Activated T-cell treated with anti-CD3 and anti-CD28 coated beads for 48 hours (primary cell): ENCODE results near the gene ZSWIM6.

Experiments
- DNase-seq: peaks from one replicate; pipeline ENCODE4 v3.0.0-alpha.2; 2020; ENCODE audit warnings: low read depth

Gene ZSWIM6

DNA sequence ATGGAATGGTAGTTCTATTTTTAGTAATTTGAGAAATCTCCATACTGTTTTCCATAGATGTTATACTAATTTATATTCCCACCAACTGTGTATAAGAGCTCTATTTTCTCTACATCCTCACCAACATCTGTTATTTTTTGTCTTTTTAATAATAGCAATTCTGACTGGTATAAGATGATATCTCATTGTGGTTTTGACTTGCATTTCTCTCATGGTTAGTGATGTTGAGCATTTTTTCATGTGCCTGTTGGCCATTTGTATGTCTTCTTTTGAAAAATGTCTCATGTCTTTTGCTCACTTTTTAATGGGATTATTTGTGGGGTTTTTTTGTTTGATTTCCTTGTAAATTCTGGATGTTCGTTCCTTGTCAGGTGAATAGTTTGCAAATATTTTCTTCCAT, 154.4 kb downstream of the ZSWIM6 start:
- DNase-seq = no peak

DNA sequence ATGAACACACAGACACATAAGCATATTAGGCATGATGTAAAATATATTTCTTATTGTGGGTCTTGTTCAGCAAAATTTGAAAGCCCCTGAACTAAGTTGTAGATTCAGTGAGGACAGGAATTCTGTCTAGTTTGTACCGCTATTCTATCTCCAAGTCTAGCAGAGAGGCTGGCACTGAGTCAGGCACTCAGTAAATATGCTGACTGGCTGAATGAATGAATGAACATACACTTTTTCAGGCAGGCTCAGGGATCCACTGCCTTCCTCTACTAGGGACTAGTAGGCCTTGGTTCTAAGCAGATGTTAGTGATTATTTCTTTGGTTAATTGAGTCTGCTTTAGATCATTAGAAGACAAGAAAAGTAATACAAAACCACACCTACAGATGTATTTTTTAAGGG, 157.5 kb downstream of the ZSWIM6 start:
- no peak for DNase-seq

GRCh38 chr5:61491861-61492260, 159.8 kb downstream of the ZSWIM6 start:
- no peak for DNase-seq

DNA sequence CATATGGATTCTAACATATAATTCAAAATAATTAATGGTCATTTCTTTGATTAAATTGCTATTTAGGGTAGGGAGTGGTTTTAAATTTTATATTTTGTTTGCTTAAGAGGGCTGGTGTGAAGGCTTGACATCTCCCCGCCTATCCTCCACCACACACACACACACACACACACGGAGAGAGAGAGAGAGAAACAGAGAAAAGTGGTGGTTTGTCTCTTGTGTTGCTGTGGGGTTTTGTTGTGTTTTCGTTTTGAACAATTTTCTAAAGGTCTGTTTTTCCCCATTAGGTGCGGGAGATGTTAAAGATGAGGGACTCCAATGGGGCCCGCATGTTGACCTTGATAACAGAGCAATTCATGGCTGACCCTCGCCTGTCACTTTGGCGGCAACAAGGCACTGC, 161.9 kb downstream of the ZSWIM6 start:
- no peak for DNase-seq

- DNase-seq = no peak
Observed at GRCh38 chr5:61496446-61496845, 164.4 kb downstream of the ZSWIM6 start.

DNA sequence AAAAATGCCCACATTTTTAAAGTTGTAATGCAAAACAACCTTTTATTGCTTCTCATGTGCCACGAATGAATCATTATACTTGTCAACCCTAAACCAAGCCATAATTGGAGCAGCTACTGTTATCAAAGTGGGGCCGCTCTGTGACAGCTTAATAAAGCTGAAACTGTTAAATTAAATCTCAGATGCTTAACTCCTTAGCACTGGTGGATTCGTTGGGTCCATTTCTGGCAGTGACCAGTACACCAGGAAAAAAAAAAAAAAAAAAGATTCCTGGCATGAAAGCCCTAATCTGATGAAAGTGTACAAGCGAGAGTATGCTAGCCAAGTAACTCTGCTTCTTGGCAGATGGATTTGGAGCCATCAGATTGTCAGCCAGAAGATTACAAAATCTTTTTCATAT, 164.8 kb downstream of the ZSWIM6 start:
- DNase-seq = no peak

GRCh38 chr5:61498121-61498520, 166.1 kb downstream of the ZSWIM6 start:
- DNase-seq = no peak

DNA sequence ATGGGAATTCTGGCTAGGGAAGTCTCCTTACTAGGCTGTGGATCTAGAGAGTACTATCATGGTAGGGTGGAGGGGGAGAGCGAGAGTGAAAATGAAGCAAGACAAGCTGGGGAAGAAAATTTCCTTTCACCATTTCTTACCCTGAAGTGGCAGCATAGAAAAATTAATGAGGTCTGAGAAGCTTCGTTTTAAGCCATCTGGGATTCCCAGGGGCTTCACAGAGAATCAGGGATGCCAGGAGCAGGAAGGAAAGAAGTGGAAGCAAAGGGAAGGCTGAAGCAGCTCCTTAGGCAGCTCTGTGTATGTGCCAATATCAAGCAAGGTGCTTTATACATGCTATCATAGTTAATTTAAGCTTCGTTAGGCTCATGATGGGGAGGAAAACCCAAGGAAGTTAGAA, 169.9 kb downstream of the ZSWIM6 start:
- no peak for DNase-seq

DNA sequence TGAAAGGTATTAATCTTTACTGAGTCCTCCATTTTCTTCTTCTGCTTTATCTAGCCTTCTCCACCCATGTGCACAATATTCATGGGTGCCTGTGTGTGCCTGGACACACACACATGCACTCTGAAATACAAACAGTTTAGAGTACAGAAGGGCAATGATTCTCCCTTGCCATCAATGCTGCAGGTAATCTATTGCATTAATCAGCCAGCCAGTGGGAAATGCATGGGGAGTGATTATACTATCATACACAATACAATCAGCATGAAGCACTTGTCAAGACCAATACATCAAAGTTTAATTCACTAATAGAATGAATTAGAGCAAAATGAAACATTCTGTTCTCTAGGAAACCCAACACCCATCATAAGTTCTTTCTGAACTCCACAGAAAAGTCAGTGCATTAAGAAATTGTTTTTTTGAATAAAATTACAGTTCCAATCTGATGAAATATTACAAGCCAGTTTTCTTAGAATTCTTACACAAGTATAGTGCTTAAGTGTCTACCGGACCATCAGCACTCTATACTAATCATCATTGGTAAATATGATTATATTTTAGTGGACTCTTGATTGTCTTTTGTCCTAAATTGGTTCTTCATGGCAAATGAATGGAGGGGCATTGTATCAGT, 172.2 kb downstream of the ZSWIM6 start:
- DNase-seq = no peak

- DNase-seq = no peak
Observed at GRCh38 chr5:61505281-61505680, 173.2 kb downstream of the ZSWIM6 start.

DNA sequence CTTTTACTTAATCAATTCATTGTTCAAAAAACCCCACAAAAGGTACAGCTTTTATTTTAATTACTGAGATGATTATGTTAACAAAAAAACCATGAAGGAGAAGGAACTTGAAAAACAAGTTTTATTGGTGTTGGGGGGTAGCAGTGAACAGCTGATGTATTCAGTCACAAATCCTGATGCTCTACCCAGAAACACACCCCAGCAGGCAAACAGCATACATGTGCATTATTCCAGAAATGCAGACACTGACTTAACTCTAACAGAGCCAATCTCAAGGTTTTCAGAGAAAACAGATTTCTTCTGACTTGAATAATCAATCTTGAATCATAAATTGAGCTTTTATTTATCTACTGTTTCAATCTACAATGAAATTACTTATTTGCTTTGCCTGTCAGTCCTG, 175.2 kb downstream of the ZSWIM6 start:
- no peak for DNase-seq

GRCh38 chr5:61516946-61517345, 184.9 kb downstream of the ZSWIM6 start:
- DNase-seq = no peak

DNA sequence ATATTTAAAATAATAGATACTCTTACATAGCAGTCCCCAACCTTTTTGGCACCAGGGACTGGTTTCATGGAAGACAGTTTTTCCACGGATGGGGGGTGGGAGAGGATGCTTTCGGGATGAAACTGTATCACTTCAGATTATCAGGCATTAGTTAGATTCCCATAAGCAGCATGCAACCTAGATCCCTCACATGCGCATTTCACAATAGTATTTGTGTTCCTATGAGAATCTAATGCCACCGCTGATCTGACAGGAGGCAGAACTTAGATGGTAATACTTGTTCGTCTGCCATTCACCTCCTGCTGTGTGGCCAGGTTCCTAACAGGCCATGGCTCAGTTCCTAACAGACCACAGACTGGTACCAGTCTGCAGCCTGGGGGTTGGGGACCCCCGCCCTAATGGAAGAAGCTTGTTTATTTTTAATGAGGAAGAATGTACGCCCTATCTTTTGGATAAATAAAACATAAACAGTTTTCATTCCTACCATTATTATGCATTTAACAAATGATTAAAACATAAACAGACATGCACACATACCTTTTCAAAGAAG, 187.7 kb downstream of the ZSWIM6 start:
- no peak for DNase-seq

- no peak for DNase-seq
Observed at GRCh38 chr5:61523073-61523472, 191.0 kb downstream of the ZSWIM6 start.

GRCh38 chr5:61523997-61524396, 191.9 kb downstream of the ZSWIM6 start:
- no peak for DNase-seq

GRCh38 chr5:61525512-61526206, 193.6 kb downstream of the ZSWIM6 start:
- DNase-seq = no peak

DNA sequence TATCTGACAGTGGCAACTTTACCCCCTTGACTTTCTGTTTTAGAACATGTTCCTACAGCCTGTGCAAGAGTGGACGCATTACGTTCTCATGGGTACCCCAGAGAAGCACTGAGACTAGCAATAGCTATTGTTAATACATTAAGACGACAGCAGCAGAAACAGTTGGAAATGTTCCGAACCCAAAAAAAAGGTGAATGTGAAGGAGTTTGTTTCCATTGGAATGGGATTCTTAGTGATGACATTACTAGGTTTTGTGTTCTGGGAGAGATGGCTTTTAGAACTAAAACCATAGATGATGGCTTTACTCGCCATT, 194.1 kb downstream of the ZSWIM6 start:
- DNase-seq = no peak

- DNase-seq = no peak
Observed at GRCh38 chr5:61532983-61533382, 200.9 kb downstream of the ZSWIM6 start.

DNA sequence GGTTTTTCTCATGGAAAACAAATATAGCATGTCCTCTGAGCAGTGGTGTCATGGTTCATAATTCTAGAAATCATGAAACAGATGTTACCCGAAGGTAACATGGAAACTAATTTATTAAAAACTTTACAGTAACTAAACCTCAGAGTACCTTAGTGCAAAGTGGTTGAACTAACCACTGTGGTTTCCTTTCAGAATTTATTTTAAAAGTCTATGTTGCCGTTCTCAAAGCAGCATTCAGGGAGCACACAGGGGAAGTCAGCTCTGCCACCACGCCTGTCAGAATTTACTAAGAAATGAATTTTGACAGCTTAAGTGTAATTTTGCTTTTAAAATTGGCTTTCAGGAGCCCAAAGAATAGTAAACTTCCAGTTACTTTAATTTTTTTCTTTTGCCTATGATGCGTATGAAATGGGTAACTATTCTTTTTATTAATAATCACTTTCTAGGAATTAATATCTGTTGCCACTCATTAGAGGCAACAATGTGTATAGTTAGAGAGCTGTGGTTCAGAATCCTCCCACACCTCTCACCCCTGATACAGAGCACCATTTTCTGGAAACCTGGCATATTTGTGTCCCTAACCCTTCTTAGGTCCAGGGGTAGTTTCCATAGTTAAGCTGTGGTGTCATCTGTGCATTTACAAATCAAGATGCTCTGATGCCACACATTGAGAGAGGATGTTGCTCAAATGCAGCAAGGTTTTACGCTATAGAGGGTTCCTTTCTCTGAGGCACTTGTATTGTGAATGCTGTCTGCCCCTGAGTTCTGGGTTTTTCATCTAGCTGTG, 202.6 kb downstream of the ZSWIM6 start:
- no peak for DNase-seq

- DNase-seq = no peak
Observed at GRCh38 chr5:61535828-61536227, 203.8 kb downstream of the ZSWIM6 start.

GRCh38 chr5:61536922-61537321, 204.9 kb downstream of the ZSWIM6 start:
- no peak for DNase-seq

DNA sequence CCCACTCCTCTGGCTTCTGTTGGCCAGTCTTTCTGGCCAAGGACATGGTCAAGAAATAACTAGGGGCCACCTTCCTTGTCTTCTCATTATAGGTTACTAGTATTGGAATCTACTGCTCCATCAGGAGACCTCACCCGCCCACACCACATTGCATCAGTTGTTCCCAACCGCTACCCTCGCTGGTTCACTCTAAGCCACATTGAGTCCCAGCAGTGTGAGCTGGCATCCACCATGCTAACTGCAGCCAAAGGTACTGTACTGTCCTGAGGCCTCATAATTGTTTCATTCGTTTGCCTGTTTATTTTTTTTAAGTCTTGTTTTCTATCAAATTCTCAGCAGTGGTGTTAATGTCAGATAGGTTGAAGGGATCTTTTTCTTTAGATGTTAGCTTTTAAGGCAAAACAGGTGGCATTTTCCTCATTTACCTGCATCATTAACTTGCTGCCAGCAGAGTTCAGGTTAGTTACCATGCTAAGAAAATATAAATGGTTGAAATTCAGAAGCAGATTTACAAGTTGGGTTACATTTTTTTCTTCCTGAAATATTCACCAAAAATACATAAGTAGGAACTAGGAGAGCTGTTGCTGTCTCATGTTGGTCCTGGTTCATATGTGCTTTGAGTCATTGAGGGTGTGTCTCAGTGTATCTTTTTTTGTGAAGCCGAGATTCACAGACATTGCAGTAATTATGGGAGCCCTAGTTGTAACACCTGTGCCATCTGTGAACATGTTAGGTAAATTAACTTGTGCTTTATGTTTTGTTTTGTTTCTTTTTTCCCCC, 206.9 kb downstream of the ZSWIM6 start:
- DNase-seq = no peak
